ACHN (cell line): ENCODE measurements around the gene SF3B2.
"Not testable (repeated sequence)": the region's sequence is repeated elsewhere in the genome, so short reads cannot be mapped to it uniquely, and the experiment has no call there.

Experiments
- DNase-seq: peaks from one replicate; pipeline ENCODE4 v3.0.0-alpha.2; 2015
- in situ Hi-C: cut with HindIII; loops from 2 replicates; pipeline ENCODE4 v1.10.0; 2017; ENCODE audit warnings: low sequenced_read_pairs, low pct_ligation_motif_present, low pct_unique_long_range_greater_than_20kb

Gene SF3B2

DNA sequence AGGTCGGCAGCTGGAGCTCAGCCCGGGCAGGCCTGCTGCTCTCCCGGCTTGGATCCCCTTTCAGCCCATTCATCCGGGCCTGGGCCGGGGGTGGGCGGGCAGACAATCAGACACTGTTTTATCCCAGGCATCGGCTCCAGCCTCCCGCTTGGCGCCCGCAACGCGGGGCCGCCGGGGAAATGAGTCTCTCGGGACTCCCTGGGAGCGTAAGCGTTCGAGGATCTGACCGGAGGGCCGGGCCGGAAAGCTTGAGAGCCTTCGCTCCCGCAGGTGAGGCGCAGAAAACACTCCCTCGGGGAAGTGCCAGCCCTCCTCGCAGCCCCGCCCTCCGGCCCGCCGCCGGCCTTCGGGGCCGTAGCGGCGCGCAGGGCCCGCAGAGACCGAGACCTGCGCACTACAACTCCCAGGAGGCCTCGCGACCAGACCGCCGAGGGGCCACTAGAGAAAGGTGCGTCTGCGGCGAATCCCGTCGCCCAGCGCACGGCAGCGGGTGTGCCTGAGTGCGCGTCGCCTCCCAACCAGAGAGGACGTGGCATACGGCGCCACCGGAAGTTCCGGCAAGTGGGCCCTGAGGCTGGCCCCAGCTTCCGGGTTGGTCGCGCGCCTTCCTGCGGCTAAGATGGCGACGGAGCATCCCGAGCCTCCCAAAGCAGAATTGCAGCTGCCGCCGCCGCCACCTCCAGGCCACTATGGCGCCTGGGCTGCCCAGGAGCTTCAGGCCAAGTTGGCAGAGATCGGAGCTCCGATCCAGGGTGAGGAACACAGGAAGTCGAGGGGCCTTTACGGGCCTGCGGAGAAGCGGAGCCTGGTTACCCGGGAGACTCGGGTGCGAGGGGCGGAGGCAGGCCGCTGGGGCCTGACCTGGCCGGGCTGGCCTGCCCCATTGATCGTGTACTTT lies at the start of gene SF3B2:
TSS of gene SF3B2 (plus strand) at position 599 of the 898 bp plus-strand sequence. CDS start at position 620, 21 bp downstream.
- in situ Hi-C loops = no loop called here

GRCh38 chr11:66002648-66003225 lies 49.4 kb upstream of the SF3B2 start:
- in situ Hi-C loops = no loop called here
- DNase-seq = peak; percentile 36

More for the DNA sequence above, at the start of gene SF3B2:
- DNase-seq = peak; percentile 95

DNA sequence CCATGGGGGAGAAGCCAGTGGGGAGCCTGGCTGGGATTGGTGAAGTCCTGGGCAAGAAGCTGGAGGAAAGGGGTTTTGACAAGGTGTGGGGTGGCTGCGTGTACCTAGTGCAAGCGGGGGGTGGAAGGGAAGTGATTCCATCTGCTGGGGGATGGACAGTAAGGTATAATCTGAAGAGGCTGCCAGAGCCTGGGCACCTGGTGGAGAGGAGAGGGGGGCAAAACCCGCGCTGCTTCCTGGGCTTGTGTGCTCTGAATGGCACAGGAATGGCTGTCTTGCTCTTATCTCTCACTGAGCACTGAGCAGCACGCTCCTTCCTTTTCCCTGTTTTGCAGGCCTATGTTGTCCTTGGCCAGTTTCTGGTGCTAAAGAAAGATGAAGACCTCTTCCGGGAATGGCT lies 48.9 kb upstream of the SF3B2 start:
- no peak for DNase-seq
- in situ Hi-C loops = no loop called here

GRCh38 chr11:66004186-66004585 lies 48.0 kb upstream of the SF3B2 start:
- no peak for DNase-seq
- in situ Hi-C loops = no loop called here

DNA sequence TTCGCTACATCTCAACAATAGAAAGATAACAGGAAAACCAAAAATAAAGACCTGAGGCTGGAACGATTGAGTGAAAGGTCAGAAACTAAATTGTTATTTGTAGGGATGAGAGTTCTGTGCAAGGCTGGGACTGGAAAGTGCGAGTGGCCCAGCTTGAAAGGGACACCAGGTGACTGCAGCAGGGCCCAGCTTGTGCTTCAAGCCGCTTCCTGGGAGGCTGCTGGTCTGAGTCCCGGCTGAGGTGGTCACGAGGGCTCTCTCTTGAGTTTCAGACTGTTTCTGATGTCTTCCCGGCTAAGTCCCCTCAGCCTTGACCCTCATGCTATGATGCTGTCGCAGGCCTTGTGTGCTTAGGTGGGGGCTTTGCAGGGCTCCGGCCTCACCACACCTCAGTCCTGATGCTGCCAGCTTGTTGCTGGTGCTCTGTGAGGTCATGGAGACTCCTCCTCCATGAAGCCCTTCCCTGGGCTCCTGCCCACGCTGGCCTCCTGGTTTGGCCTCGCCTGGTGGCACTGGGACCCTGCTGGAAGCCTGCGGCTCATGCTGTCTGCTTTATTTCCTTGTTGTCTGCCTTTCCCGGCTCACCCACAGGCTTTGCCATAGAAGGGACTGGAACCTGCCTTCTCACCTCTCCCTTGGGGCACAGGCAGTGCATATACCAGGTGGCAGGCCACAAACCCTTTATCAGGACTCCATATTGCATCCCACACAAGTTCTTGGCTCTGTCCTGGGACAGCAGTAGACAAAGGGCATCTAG lies 45.9 kb upstream of the SF3B2 start:
- in situ Hi-C loops = no loop called here

DNA sequence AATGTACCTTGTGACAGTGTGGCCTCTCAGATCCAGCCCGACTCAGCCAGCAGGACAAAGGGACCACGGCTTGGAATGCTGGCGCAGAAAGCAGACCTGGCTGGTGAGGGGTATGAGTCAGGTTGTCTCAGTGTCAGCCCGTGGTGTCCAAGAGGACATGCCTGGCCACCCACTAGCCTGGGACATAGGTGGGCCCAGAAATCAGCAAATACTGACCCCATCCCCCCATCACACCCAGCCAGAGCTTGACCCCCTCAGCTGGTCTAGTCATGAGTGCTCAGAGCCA lies 45.3 kb upstream of the SF3B2 start:
- in situ Hi-C loops = no loop called here

More for the DNA sequence above, 45.9 kb upstream of the SF3B2 start:
- DNase-seq = no peak

GRCh38 chr11:66007201-66007634 lies 44.9 kb upstream of the SF3B2 start:
- DNase-seq = no peak
- in situ Hi-C loops = no loop called here

More for the DNA sequence above, 45.3 kb upstream of the SF3B2 start:
- no peak for DNase-seq

DNA sequence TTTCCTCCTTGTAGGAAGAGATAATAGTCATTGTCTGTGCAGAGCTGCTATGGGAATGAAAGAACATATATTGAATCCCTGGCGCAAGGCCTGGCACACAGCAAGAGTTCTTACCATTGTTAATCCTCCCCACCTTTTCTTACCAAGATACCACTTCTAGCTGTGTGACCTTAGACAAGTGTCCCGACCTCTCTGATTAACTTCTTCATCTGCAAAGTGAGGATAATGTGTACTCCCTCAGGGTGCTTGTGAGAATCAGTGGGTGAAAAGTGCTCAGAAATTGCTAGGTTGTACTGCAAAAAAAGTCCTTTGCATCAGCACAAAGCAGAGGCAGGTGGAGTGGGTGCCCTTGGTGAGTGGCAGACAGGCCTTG lies 44.1 kb upstream of the SF3B2 start:
- no peak for DNase-seq
- in situ Hi-C loops = no loop called here

GRCh38 chr11:66008468-66009101 lies 43.6 kb upstream of the SF3B2 start:
- in situ Hi-C loops = no loop called here
- no peak for DNase-seq

DNA sequence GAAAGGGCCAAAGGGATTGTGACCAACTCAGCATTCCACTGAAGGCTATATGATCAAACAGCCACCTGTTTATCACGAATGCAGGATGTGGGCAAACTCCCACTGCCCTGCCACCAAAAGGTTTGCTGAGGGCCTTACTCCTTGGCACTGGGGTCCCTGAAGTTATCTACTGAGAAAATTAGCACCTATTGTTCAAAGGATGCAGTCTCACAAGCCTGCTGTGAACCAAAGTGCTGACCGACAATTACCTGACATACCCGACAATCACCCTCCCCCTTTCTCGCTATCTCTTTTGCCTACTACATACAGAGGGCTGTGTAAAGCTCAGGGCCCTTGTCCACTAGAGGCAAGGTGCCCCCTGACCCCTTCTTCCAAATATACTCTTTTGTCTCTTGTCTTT lies 42.1 kb upstream of the SF3B2 start:
- in situ Hi-C loops, DNase-seq: not testable (repeated sequence)

DNA sequence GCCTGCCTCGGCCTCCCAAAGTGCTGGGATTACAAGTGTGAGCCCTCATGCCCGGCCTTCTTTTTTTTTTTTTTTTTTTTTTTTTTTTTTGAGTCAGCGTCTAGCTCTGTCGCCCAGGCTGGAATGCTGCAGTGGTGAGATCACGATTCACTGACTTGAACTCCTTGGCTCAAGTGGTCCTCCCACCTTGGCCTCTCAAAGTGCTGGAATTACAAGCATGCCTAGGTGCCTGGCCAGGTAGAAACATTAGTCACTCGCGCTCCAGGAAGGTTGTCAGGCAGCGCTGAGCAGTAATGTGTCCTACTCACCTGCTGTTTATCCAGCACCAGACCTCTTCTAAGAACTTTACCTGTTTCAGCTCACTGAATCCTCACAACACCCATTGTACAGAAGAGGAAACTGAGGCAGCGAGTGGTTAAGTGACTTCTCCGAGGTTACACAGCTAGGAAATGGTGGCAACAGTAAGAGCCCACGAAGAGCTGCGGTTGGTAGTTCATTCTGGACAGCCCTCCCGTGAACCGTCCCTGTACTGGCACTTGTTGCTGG lies 40.9 kb upstream of the SF3B2 start:
- in situ Hi-C loops = no loop called here
- DNase-seq = peak; percentile 80

DNA sequence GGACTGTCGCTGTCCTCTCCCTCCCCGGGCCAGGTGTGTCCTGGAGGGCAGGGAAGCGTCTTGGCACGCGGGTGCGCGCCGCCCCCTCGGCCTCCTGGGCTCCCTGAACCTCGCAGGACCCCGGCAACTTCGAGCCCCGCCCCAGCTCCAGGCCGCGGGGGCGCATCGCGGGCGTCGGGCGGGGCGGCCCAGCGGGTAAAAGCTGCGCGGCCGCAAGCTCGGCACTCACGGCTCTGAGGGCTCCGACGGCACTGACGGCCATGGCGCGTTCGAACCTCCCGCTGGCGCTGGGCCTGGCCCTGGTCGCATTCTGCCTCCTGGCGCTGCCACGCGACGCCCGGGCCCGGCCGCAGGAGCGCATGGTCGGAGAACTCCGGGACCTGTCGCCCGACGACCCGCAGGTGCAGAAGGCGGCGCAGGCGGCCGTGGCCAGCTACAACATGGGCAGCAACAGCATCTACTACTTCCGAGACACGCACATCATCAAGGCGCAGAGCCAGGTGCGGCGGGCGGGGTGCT lies 40.3 kb upstream of the SF3B2 start, which contains the start of gene CST6:
TSS of gene CST6 (plus strand) at position 224 of the 519 bp plus-strand sequence. CDS start at position 261, 37 bp downstream.
- in situ Hi-C loops = no loop called here
- no peak for DNase-seq

DNA sequence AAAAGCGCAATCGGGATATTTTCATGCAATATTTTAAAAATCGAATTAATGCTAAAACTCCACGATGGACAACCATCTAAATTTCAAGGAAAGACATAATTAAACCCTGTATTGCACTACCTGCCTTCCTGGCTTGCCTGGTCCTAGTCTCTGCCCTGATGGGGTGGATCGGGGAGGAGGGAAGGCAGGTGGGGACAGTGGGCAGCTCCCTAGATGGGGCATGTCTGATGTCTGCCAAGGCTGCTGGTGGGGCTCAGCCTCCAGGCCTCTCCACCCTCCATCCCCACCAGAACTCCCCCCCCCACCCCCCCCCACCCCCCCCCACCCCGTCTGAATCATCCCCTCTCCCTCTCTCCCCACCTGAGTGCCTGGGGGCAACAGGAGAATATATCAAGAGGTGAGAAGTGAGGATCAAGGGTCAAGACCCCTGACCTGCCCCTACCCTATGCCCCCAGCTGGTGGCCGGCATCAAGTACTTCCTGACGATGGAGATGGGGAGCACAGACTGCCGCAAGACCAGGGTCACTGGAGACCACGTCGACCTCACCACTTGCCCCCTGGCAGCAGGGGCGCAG lies 39.7 kb upstream of the SF3B2 start:
- in situ Hi-C loops = no loop called here
- no peak for DNase-seq

- DNase-seq = no peak
- in situ Hi-C loops = no loop called here
Measured at GRCh38 chr11:66012946-66013761, 39.0 kb upstream of the SF3B2 start.

- DNase-seq = no peak
- in situ Hi-C loops = no loop called here
Measured at GRCh38 chr11:66013762-66014100, 38.4 kb upstream of the SF3B2 start.

DNA sequence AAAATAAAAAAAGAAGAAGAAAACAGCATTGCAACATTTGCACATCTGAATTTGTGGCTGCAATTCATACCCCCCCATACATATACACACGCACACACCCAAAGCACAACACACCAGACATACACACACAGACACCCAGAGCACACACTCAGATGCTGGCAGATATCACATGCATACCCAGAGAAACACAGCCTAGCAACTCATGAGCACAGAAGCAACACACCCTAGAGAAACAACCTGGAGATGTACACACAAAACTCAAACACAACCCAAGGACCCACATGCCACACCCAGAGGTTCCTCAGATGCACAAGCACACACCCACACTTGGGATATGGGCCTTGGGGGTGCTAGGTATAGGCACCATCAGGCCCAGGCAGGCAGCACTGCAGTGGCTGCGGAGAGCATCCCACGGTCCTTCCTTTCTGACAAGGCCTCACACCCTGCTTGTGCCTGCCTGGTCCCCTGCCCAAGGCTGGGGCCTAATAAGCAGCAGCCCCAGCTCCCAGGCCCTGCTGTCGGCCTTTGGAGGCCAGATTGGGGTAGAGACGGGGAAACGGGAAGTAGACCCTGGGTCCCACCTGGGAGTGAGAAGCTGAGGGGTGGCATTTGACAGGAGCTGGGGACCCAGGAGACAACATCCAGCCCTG lies 37.2 kb upstream of the SF3B2 start:
- in situ Hi-C loops = no loop called here

DNA sequence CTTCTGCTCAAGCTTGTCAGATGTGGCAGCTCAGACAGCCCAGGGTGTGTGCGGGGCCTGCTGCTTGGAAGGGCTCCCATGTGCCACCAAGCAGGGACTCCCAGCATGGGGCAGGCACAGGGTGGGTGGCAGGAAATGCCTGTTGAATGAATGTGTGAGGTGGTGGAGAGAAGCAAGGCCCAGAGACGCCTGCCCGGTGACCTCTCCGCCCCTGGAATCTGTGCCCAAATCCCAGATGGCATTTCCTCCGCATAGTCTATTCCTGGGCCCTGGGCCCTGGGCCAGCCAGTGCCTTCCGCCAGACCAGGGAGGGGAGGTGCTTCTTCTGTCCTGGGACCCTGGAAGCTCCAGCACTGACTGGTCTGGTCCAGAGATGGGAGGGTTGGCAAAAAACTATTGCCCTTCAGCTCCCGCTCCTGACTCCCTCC lies 36.7 kb upstream of the SF3B2 start:
- in situ Hi-C loops = no loop called here
- DNase-seq = peak; percentile 62

More for the DNA sequence above, 37.2 kb upstream of the SF3B2 start:
- DNase-seq = no peak
